PC-9 (cell line): ENCODE data around the gene WASF1. TPM values are rescaled to one million over a fixed set of nuclear protein-coding genes. Genes with fewer than 3 reads are reported as not detected.
A peak's percentile ranks its signal among the peaks of the same experiment; 100 is the strongest.

Experiments used
- BruUV-seq: library from RNA; stranded (reverse); fragments of 400-500 nt; replicated peaks from 2 replicates; lab custom pipeline; 2021; lab: Mats Ljungman, UMichigan
- CTCF ChIA-PET: fragments of 300-600 bp; sonication (Branson Sonifier 250); formaldehyde crosslinking; loops from one replicate; lab custom pipeline; 2022; ENCODE audit warnings: antibody characterized with exemption; lab: Charles Lee
- POLR2A ChIA-PET: fragments of 300-600 bp; sonication (Branson Sonifier 250); formaldehyde crosslinking; loops from one replicate; lab custom pipeline; 2022; ENCODE audit warnings: antibody characterized with exemption; ENCODE audit not compliant: unreplicated experiment; lab: Charles Lee
- DNase-seq, 2 experiments: peaks; one replicate each; pipeline versions ENCODE4 v3.0.0 to v3.0.0-alpha.2; 2015 to 2022; ENCODE audit warnings: mixed read lengths in 1 of 2
- H2AFZ ChIP-seq: fragments of 200-600 bp; sonication (generic); 2 replicates; pipeline ENCODE4 v1.8.1; 2017; ENCODE audit warnings: antibody characterized with exemption
- H3F3A ChIP-seq: fragments of 200-600 bp; sonication (generic); 2 replicates; pipeline ENCODE4 v1.8.1; 2017; ENCODE audit warnings: antibody characterized with exemption, mild to moderate bottlenecking, low read depth; ENCODE audit not compliant: insufficient read depth
- H3K27ac ChIP-seq: fragments of 200-600 bp; sonication (generic); 2 replicates; pipeline ENCODE4 v1.6.1; 2016; ENCODE audit warnings: mixed run types
- H3K27me3 ChIP-seq: fragments of 200-600 bp; sonication (generic); 2 replicates; pipeline ENCODE4 v1.6.1; 2016; ENCODE audit warnings: low read depth, mixed run types; ENCODE audit not compliant: insufficient read depth
- H3K36me3 ChIP-seq: fragments of 200-600 bp; sonication (generic); 2 replicates; pipeline ENCODE4 v1.6.1; 2016; ENCODE audit warnings: low read depth, mixed run types
- H3K4me1 ChIP-seq: fragments of 200-600 bp; sonication (generic); replicated peaks from 2 replicates; pipeline ENCODE4 v1.6.1; 2016; ENCODE audit warnings: mixed run types; ENCODE audit not compliant: insufficient read depth
- H3K4me2 ChIP-seq: fragments of 200-600 bp; sonication (generic); 2 replicates; pipeline ENCODE4 v1.6.1; 2017; ENCODE audit warnings: mixed run types
- H3K4me3 ChIP-seq: fragments of 200-600 bp; sonication (generic); 2 replicates; pipeline ENCODE4 v1.6.1; 2016; ENCODE audit warnings: mixed run types
- H3K79me2 ChIP-seq: fragments of 200-600 bp; sonication (generic); 2 replicates; pipeline ENCODE4 v1.6.1; 2017; ENCODE audit warnings: low read depth, mixed run types
- H3K9me2 ChIP-seq: fragments of 200-600 bp; sonication (generic); 2 replicates; pipeline ENCODE4 v1.8.1; 2017; ENCODE audit warnings: mild to moderate bottlenecking; ENCODE audit not compliant: insufficient read depth
- H3K9me3 ChIP-seq: fragments of 200-600 bp; sonication (generic); 2 replicates; pipeline ENCODE4 v1.8.1; 2016; ENCODE audit warnings: low read depth; ENCODE audit not compliant: insufficient read depth
- H4K20me1 ChIP-seq: fragments of 200-600 bp; sonication (generic); 2 replicates; pipeline ENCODE4 v1.8.1; 2017; ENCODE audit not compliant: insufficient read depth
- EZH2 ChIP-seq: fragments of 200-600 bp; sonication (generic); IDR thresholded peaks from 2 replicates; pipeline ENCODE4 v1.8.0; 2017; ENCODE audit warnings: antibody characterized with exemption, low read depth
- intact Hi-C: fragments of 100-400 bp; cut with micrococcal nuclease; formaldehyde crosslinking; loops from one replicate; pipeline ENCODE4 v1.10.0; 2022; ENCODE audit not compliant: unreplicated experiment
- total RNA-seq: library from RNA; stranded (reverse); gene quantifications from 2 replicates; pipeline ENCODE4 v1.2.3, GENCODE V29; 2021
- TF ChIP-seq, protein P1 (sequence below): fragments of 200-600 bp; sonication (generic); conservative IDR thresholded peaks from 2 replicates; pipeline ENCODE4 v1.6.1; 2017; ENCODE audit warnings: mixed run types, antibody characterized with exemption, mild to moderate bottlenecking, moderate library complexity

WASF1 gene
- total RNA-seq, 1 experiment from 2014 or later = 17.0 TPM

DNA sequence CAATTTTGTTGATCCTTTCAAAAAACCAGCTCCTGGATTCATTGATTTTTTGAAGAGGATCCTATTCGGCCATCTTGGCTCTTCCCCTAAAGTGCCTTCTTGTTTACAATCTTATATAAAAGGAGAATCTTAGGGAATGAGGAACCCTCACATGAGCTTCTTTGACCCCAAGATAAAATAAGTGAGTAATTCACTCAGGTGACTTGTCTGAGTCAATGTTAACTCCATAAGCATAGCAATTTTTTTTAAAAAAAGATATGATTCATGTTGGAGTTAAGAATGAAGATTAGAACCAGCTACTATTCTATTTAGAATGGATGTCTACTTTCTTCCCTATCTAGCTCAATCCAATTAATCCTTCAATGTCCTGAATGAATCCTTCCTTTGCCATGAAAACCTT, 21.0 kb downstream of the WASF1 start:
- intact Hi-C loops = no loop called here
- Histone ChIP-seq H2AFZ (no peak overlapping the region), H3F3A (no peaks in the 10 kb centered on the region), H4K20me1 (0 out of 2 replicates have a peak, but pooled peaks cover 4% of the 10 kb centered on the region), H3K27ac (no peak overlapping the region), H3K9me2 (0 out of 2 replicates have a peak, but pooled peaks cover 4% of the 10 kb centered on the region), H3K79me2 (no peaks in the 10 kb centered on the region), H3K9me3 (no peaks in the 10 kb centered on the region), H3K4me2 (no peak overlapping the region), H3K4me3 (no peak overlapping the region), H3K36me3 (no peaks in the 10 kb centered on the region), H3K27me3 (no peaks in the 10 kb centered on the region), H3K4me1 (no peaks in the 10 kb centered on the region)
- no peak for DNase-seq
- CTCF ChIA-PET = no interaction called here
- TF ChIP-seq, protein P1, sequence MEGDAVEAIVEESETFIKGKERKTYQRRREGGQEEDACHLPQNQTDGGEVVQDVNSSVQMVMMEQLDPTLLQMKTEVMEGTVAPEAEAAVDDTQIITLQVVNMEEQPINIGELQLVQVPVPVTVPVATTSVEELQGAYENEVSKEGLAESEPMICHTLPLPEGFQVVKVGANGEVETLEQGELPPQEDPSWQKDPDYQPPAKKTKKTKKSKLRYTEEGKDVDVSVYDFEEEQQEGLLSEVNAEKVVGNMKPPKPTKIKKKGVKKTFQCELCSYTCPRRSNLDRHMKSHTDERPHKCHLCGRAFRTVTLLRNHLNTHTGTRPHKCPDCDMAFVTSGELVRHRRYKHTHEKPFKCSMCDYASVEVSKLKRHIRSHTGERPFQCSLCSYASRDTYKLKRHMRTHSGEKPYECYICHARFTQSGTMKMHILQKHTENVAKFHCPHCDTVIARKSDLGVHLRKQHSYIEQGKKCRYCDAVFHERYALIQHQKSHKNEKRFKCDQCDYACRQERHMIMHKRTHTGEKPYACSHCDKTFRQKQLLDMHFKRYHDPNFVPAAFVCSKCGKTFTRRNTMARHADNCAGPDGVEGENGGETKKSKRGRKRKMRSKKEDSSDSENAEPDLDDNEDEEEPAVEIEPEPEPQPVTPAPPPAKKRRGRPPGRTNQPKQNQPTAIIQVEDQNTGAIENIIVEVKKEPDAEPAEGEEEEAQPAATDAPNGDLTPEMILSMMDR = no peak
- no peak for TF ChIP-seq EZH2
- POLR2A ChIA-PET = no interaction called here
- BruUV-seq = no TSS peak

DNA sequence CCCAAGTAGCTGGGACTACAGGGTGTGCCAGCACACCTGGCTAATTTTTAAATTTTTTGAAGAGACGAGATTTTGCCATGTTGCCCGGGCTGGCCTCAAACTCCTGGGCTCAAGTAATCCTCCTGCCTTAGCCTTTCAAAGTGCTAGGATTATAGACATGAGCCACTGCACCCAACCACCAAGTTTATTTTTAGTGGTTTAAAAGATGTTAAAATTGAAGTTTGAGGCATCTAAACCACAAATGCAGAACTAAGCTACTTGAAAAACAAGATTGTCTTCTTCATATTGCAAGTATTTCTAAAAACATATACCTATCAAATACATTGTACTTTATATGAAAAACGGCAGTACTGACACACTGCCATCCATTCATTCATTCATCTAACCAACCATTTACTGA, 31.6 kb downstream of the WASF1 start:
- no peaks in the 10 kb centered on the region for H3K79me2 ChIP-seq
- POLR2A ChIA-PET = interaction anchor here (0.6 kb wide), 1 partner anchor 41 kb away, joined by 4 read pairs; no protein-coding TSS in a partner anchor

DNA sequence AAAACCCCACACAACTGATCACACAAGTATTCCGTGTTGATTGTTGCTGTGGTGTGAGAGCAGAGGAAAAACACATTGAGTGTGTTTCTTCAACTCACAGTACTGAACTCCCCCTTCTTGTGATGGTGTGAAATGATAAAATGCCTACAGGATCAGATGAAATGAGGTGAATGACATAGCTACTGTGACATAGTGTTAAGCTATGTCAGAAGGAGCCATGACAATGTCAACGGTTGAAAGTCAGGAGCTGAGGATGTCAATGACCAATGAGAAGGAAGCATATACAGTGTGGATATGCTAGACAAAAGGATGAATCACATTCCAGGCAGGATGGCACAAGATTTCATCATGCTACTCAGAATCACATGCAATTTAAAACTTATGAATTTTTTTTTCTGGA, 38.8 kb downstream of the WASF1 start:
- Histone ChIP-seq H3K36me3 (0 out of 2 replicates have a peak, but pooled peaks cover 7% of the 10 kb centered on the region), H2AFZ (no peak overlapping the region), H3K79me2 (no peaks in the 10 kb centered on the region), H3K4me2 (no peak overlapping the region), H4K20me1 (no peaks in the 10 kb centered on the region), H3K27me3 (no peaks in the 10 kb centered on the region), H3K27ac (peak overlapping the region; percentile 47; the same call in 1 of the 2 replicates), H3F3A (no peaks in the 10 kb centered on the region), H3K4me3 (no peak overlapping the region), H3K9me3 (no peaks in the 10 kb centered on the region), H3K4me1 (no peaks in the 10 kb centered on the region), H3K9me2 (no peaks in the 10 kb centered on the region)
- ChIA-PET POLR2A (no interaction called here), CTCF (no interaction called here)
- intact Hi-C loops = no loop called here
- TF ChIP-seq, protein P1 = no peak
- TF ChIP-seq EZH2 = no peak
- BruUV-seq = no TSS peak
- DNase-seq = peak in 1 of 2 experiments; percentile 39

More for the DNA sequence above, 31.6 kb downstream of the WASF1 start:
- H2AFZ ChIP-seq = no peak overlapping the region
- no peaks in the 10 kb centered on the region for H3K27me3 ChIP-seq
- DNase-seq = no peak
- H4K20me1 ChIP-seq = no peaks in the 10 kb centered on the region
- CTCF ChIA-PET = no interaction called here
- no peak overlapping the region for H3K4me2 ChIP-seq
- no peaks in the 10 kb centered on the region for H3F3A ChIP-seq
- TF ChIP-seq, protein P1 = no peak
- TF ChIP-seq EZH2 = no peak
- H3K4me3 ChIP-seq = no peak overlapping the region
- no peaks in the 10 kb centered on the region for H3K9me2 ChIP-seq
- no peaks in the 10 kb centered on the region for H3K9me3 ChIP-seq
- H3K27ac ChIP-seq = no peak overlapping the region
- H3K4me1 ChIP-seq = no peaks in the 10 kb centered on the region
- no peaks in the 10 kb centered on the region for H3K36me3 ChIP-seq
- no TSS peak for BruUV-seq
- intact Hi-C loops = no loop called here
